ENCODE results near the gene CECR2. TPM values are rescaled to one million over a fixed set of nuclear protein-coding genes. Genes with fewer than 3 reads are reported as not detected.

Gene CECR2
- total and polyA plus RNA-seq, 4 experiments from 2014 or later = not detected

DNA sequence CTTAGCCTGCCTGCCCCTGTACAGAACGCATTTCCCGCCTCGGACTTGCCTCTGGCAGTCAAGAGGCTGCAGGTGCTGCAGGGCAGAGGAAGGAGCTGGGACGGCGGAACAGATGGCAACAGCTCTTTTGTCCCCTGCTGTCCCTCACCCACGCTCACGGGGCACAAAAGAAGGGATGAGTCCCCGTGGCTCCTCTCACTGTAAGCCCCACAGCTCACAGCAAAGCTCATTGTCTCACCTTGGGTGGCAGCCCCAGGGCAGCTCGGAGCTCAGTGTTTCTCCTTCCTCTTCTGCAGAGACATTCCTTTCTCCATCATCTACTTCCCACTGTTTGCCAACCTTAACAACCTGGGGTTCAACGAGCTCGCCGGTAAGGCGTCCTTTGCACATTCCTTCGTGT is 218.4 kb downstream of the CECR2 start:
- H3K27ac ChIP-seq (ENCODE audit: low read depth, low read length) = no peak overlapping the region
- POLR2A ChIA-PET (ENCODE audit: partially characterized antibody) = no interaction called here
- no peaks in the 10 kb centered on the region for H3K27me3 ChIP-seq (ENCODE audit: insufficient read depth, low read length)
- intact Hi-C loops (cut with micrococcal nuclease) = no loop called here
- CTCF ChIA-PET (ENCODE audit: partially characterized antibody) = no interaction called here
- peak overlapping the region in 1 of 7 donors; percentile 15 for H3K27ac Mint-ChIP-seq
- H3K4me1 ChIP-seq (ENCODE audit: insufficient read depth, low read length) = no peaks in the 10 kb centered on the region
- no peaks in the 10 kb centered on the region for H3K9me3 Mint-ChIP-seq
- H3K4me1 Mint-ChIP-seq = no peaks in the 10 kb centered on the region
- no peaks in the 10 kb centered on the region for H3K9me3 ChIP-seq (ENCODE audit: control insufficient read depth in 1 of 2, low read length in 2 of 2)
- H3K36me3 ChIP-seq (ENCODE audit: insufficient read depth, low read length) = peaks cover 8% of the 10 kb centered on the region
- H3K4me3 ChIP-seq (ENCODE audit: low read length in 2 of 2) = no peak overlapping the region
- peaks cover 16 to 20% of the 10 kb centered on the region in 2 donors for H3K36me3 Mint-ChIP-seq
- DNase-seq = no peak
- no peak overlapping the region for H3K4me3 Mint-ChIP-seq
- H3K27me3 Mint-ChIP-seq = peaks cover 0 to 1% of the 10 kb centered on the region in 2 donors

- H3K27ac Mint-ChIP-seq = no peak overlapping the region
Observed at GRCh38 chr22:17588606-17589005, 219.3 kb downstream of the CECR2 start.

GRCh38 chr22:17589810-17590375 is 220.6 kb downstream of the CECR2 start:
- intact Hi-C loops (cut with micrococcal nuclease) = no loop called here

More at GRCh38 chr22:17588606-17589005, 219.3 kb downstream of the CECR2 start:
- Mint-ChIP-seq H3K4me3 (no peak overlapping the region), H3K4me1 (no peaks in the 10 kb centered on the region), H3K27me3 (no peaks in the 10 kb centered on the region), H3K36me3 (peaks cover 21 to 28% of the 10 kb centered on the region in 2 donors), H3K9me3 (no peaks in the 10 kb centered on the region)
- H3K36me3 ChIP-seq (ENCODE audit: insufficient read depth, low read length) = peaks cover 16% of the 10 kb centered on the region
- H3K9me3 ChIP-seq (ENCODE audit: control insufficient read depth in 1 of 2, low read length in 2 of 2) = no peaks in the 10 kb centered on the region
- H3K27me3 ChIP-seq (ENCODE audit: insufficient read depth, low read length) = no peaks in the 10 kb centered on the region
- H3K4me3 ChIP-seq (ENCODE audit: low read length in 2 of 2) = no peak overlapping the region
- no peak overlapping the region for H3K27ac ChIP-seq (ENCODE audit: low read depth, low read length)
- CTCF ChIA-PET (ENCODE audit: partially characterized antibody) = no interaction called here
- DNase-seq = no peak
- no peaks in the 10 kb centered on the region for H3K4me1 ChIP-seq (ENCODE audit: insufficient read depth, low read length)
- intact Hi-C loops (cut with micrococcal nuclease) = no loop called here
- POLR2A ChIA-PET (ENCODE audit: partially characterized antibody) = no interaction called here

DNA sequence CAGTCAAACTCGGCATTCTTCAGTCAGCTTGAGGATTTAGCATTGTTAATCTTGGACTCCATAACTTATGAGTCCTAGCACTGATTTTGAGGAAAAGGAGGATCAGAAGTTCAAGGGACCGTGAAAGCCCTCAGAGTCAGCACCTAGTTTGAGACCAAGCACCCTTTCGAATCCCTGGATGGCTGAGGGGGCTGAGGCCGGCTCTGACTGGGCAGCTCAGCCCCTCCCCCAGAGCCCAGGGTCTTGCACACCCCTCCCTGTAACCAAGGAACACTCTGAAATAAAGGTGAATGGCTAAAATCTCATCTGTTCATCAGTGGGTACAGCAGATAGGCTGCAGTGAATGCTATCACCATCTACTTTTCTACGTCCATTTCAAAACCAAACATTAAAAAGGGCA is 221.3 kb downstream of the CECR2 start:
- intact Hi-C loops (cut with micrococcal nuclease) = no loop called here
- H3K27me3 ChIP-seq (ENCODE audit: insufficient read depth, low read length) = no peaks in the 10 kb centered on the region
- no peak overlapping the region for H3K27ac ChIP-seq (ENCODE audit: low read depth, low read length)
- H3K4me1 Mint-ChIP-seq = no peaks in the 10 kb centered on the region
- no peaks in the 10 kb centered on the region for H3K9me3 Mint-ChIP-seq
- no peak for DNase-seq
- no peaks in the 10 kb centered on the region for H3K9me3 ChIP-seq (ENCODE audit: control insufficient read depth in 1 of 2, low read length in 2 of 2)
- H3K4me3 Mint-ChIP-seq = no peak overlapping the region
- no peaks in the 10 kb centered on the region for H3K27me3 Mint-ChIP-seq
- ChIA-PET CTCF (ENCODE audit: partially characterized antibody) (no interaction called here), POLR2A (ENCODE audit: partially characterized antibody) (no interaction called here)
- peaks cover 31% of the 10 kb centered on the region for H3K36me3 ChIP-seq (ENCODE audit: insufficient read depth, low read length)
- H3K4me3 ChIP-seq (ENCODE audit: low read length in 2 of 2) = no peak overlapping the region
- H3K36me3 Mint-ChIP-seq = peaks cover 35 to 47% of the 10 kb centered on the region in 2 donors
- no peak overlapping the region for H3K27ac Mint-ChIP-seq
- no peaks in the 10 kb centered on the region for H3K4me1 ChIP-seq (ENCODE audit: insufficient read depth, low read length)

More at GRCh38 chr22:17589810-17590375, 220.6 kb downstream of the CECR2 start:
- peak overlapping the region in 4 of 7 donors; percentile 14 to 70 (median 60) for H3K27ac Mint-ChIP-seq
- H3K4me3 ChIP-seq (ENCODE audit: low read length in 2 of 2) = no peak overlapping the region
- POLR2A ChIA-PET (ENCODE audit: partially characterized antibody) = no interaction called here
- no peaks in the 10 kb centered on the region for H3K27me3 Mint-ChIP-seq
- H3K4me3 Mint-ChIP-seq = no peak overlapping the region
- H3K27ac ChIP-seq (ENCODE audit: low read depth, low read length) = no peak overlapping the region
- CTCF ChIA-PET (ENCODE audit: partially characterized antibody) = no interaction called here
- no peaks in the 10 kb centered on the region for H3K9me3 ChIP-seq (ENCODE audit: control insufficient read depth in 1 of 2, low read length in 2 of 2)
- peaks cover 30 to 40% of the 10 kb centered on the region in 2 donors for H3K36me3 Mint-ChIP-seq
- H3K4me1 Mint-ChIP-seq = no peaks in the 10 kb centered on the region
- H3K27me3 ChIP-seq (ENCODE audit: insufficient read depth, low read length) = no peaks in the 10 kb centered on the region
- peaks cover 27% of the 10 kb centered on the region for H3K36me3 ChIP-seq (ENCODE audit: insufficient read depth, low read length)
- H3K4me1 ChIP-seq (ENCODE audit: insufficient read depth, low read length) = no peaks in the 10 kb centered on the region
- no peak for DNase-seq
- H3K9me3 Mint-ChIP-seq = no peaks in the 10 kb centered on the region

GRCh38 chr22:17592201-17592600 is 222.9 kb downstream of the CECR2 start:
- Mint-ChIP-seq H3K36me3 (peaks cover 49 to 59% of the 10 kb centered on the region in 2 donors), H3K4me1 (peaks cover 0 to under 1% (median 0%) of the 10 kb centered on the region in 4 donors)

GRCh38 chr22:17596226-17596625 is 227.0 kb downstream of the CECR2 start:
- Histone ChIP-seq H3K36me3 (ENCODE audit: insufficient read depth, low read length) (peaks cover 67% of the 10 kb centered on the region), H3K27me3 (ENCODE audit: insufficient read depth, low read length) (no peaks in the 10 kb centered on the region), H3K4me1 (ENCODE audit: insufficient read depth, low read length) (no peaks in the 10 kb centered on the region), H3K4me3 (ENCODE audit: low read length in 2 of 2) (no peak overlapping the region), H3K27ac (ENCODE audit: low read depth, low read length) (no peak overlapping the region), H3K9me3 (ENCODE audit: control insufficient read depth in 1 of 2, low read length in 2 of 2) (no peaks in the 10 kb centered on the region)
- Mint-ChIP-seq H3K27ac (peak overlapping the region in 2 of 7 donors; percentile 22 to 30), H3K4me1 (peaks cover 0 to 4% (median 2%) of the 10 kb centered on the region in 4 donors), H3K27me3 (no peaks in the 10 kb centered on the region), H3K4me3 (no peak overlapping the region), H3K9me3 (no peaks in the 10 kb centered on the region), H3K36me3 (peaks cover 62 to 87% of the 10 kb centered on the region in 2 donors)
- DNase-seq = no peak
- ChIA-PET POLR2A (ENCODE audit: partially characterized antibody) (no interaction called here), CTCF (ENCODE audit: partially characterized antibody) (no interaction called here)
- intact Hi-C loops (cut with micrococcal nuclease) = no loop called here

More at GRCh38 chr22:17592201-17592600, 222.9 kb downstream of the CECR2 start:
- Histone ChIP-seq H3K27me3 (ENCODE audit: insufficient read depth, low read length) (no peaks in the 10 kb centered on the region), H3K4me1 (ENCODE audit: insufficient read depth, low read length) (no peaks in the 10 kb centered on the region), H3K27ac (ENCODE audit: low read depth, low read length) (no peak overlapping the region), H3K36me3 (ENCODE audit: insufficient read depth, low read length) (peaks cover 41% of the 10 kb centered on the region), H3K9me3 (ENCODE audit: control insufficient read depth in 1 of 2, low read length in 2 of 2) (no peaks in the 10 kb centered on the region), H3K4me3 (ENCODE audit: low read length in 2 of 2) (no peak overlapping the region)
- Mint-ChIP-seq H3K27ac (no peak overlapping the region), H3K9me3 (no peaks in the 10 kb centered on the region), H3K4me3 (no peak overlapping the region), H3K27me3 (no peaks in the 10 kb centered on the region)
- ChIA-PET POLR2A (ENCODE audit: partially characterized antibody) (no interaction called here), CTCF (ENCODE audit: partially characterized antibody) (no interaction called here)
- intact Hi-C loops (cut with micrococcal nuclease) = no loop called here
- DNase-seq = no peak

GRCh38 chr22:17597217-17597616 is 228.0 kb downstream of the CECR2 start:
- no peak overlapping the region for H3K27ac ChIP-seq (ENCODE audit: low read depth, low read length)
- Mint-ChIP-seq H3K9me3 (no peaks in the 10 kb centered on the region), H3K4me1 (peaks cover 0 to 4% (median 2%) of the 10 kb centered on the region in 4 donors), H3K36me3 (peaks cover 55 to 87% of the 10 kb centered on the region in 2 donors), H3K4me3 (no peak overlapping the region), H3K27ac (peak overlapping the region in 1 of 7 donors; percentile 23), H3K27me3 (no peaks in the 10 kb centered on the region)
- no peak overlapping the region for H3K4me3 ChIP-seq (ENCODE audit: low read length in 2 of 2)
- no peaks in the 10 kb centered on the region for H3K27me3 ChIP-seq (ENCODE audit: insufficient read depth, low read length)
- ChIA-PET CTCF (ENCODE audit: partially characterized antibody) (no interaction called here), POLR2A (ENCODE audit: partially characterized antibody) (no interaction called here)
- peaks cover 63% of the 10 kb centered on the region for H3K36me3 ChIP-seq (ENCODE audit: insufficient read depth, low read length)
- intact Hi-C loops (cut with micrococcal nuclease) = no loop called here
- no peaks in the 10 kb centered on the region for H3K4me1 ChIP-seq (ENCODE audit: insufficient read depth, low read length)
- DNase-seq = no peak
- H3K9me3 ChIP-seq (ENCODE audit: control insufficient read depth in 1 of 2, low read length in 2 of 2) = no peaks in the 10 kb centered on the region

Data from CD4-positive, alpha-beta memory T cell (primary cell).